NCI-H187 (cell line): ENCODE measurements around the gene MEDAG.

ENCODE experiments used
- DNase-seq, 2 experiments: peaks; one replicate each; lab custom pipeline; 2025; lab: John Stamatoyannopoulos, UW

Gene MEDAG

DNA sequence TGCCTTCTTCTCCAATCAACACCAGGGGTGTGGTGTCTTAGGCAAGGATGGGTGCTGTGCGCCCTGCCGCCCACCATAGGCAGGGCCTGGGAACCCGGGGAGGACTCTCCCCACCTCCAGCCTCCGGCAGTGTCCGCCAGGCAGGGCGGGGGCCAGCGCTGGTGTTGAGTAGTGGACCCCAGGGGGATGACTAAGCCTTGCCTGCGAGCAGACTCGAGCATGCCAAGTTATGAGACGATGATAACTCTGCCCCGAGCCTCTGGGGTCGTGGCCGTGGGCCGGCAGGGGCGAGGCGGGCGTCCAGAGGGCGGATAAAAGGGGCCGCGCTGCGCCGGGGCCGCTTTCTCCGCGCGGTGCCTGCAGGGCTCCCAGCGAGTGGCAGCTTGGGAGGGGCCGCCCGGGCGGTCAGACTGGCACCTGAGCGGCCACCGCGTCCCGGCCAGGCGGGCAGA is at the start of gene MEDAG:
Gene MEDAG (plus strand): TSS at position 340 of the 452 bp plus-strand sequence. CDS start 245 bp downstream, outside the sequence.
- no peak for DNase-seq

DNA sequence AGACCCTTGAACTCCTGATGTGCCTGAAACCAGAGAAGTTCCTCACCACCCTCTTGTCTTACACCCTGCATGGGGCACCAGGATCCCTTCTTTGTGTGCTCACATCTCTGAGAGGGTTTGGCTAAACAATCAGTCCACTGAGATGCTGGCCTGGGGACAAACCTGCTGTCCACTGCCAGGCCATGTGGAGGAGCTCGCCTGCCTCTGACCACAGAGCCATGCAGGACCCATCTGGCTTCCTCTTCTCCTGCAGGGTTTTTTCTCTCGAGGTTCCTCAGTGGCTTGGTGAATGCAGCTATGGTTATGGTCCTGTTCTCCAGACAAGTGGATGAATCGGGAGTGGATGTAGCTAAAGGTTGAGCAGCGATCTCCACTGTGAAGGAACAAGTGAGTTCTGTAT is 49.1 kb upstream of the MEDAG start:
- no peak for DNase-seq

DNA sequence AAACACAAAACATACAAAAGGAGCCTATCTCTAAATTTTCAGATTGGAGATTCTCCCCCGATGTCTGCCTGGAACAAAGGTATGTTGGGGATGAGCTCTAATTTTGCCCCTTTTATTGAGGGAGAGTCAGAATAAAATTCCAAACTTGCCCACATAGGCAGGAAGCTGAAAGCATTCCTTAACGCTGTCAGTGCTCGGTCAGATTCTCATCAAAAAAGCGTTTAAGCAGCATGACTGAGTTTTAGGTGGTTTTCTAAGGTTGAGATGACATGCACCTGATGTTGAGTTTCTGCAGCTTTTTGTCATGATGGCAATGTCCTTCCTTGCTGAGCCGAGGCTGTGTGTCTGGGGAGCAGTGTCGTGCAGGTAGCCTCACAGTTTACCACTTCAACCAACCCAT is 48.4 kb upstream of the MEDAG start:
- DNase-seq = no peak

DNA sequence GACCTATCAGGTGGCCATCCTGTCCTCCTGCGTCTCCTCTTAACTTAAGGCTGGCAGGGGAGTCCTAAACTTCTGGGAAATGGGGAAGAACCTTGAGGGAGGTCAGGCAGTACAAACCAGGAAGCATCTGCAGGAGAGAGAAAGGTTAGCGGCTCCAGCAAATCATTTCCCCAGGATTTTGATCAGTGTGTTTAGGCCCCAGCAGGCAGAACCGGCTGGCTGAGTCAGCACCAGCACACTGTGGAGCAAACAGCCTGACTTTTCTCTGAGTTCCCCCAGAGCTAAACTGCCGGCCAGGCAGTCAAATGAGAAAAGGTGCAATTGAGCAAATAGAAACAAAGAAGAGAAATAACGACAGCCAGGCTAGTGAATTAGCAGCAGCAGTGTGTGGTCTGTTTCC is 46.7 kb upstream of the MEDAG start:
- no peak for DNase-seq

DNA sequence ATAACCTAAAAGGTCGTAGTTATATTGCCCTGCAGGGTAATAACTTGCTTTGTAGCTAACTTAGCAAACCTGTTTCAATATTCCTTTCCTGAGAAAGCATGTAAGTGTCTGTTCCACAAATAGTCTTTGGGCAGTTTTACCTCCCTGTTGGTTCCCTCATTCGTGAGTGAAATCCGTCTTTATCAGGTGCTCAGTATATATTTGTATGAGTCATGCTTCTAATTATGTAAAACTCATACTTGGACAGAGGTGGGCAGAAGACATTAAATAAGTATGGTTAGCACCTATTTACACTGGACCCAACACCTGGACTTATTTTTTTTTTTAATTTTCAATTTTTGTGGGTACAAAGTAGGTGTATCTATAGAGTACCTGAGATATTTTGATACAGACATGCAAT is 44.9 kb upstream of the MEDAG start:
- DNase-seq = no peak

DNA sequence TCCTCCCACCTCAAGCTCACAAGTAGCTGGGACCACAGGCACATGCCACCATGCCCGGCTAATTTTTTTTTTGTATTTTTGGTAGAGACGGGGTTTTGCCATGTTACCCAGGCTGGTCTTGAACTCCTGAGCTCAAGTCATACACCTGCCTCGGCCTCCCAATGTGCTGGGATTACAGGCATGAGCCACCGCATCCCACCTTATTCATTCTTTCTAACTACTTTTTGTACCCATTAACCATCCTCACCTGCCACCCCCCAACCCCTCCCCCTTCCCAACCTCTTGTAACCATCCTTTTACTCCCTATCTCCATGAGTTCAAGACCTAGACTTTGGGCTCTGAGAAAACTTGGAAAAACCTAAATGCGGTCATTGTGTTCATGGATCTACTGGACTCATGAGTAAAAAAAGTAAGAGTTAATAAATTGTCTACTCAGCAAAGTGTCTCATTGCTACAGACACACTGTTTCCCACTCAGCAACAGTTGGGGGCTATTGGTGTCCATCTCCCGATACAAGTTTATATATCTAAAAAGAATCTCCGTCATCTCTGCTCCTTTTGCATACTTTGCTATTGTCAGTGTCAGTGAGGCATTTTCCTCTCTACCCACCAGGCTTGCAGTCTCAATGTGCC is 44.1 kb upstream of the MEDAG start:
- no peak for DNase-seq

DNA sequence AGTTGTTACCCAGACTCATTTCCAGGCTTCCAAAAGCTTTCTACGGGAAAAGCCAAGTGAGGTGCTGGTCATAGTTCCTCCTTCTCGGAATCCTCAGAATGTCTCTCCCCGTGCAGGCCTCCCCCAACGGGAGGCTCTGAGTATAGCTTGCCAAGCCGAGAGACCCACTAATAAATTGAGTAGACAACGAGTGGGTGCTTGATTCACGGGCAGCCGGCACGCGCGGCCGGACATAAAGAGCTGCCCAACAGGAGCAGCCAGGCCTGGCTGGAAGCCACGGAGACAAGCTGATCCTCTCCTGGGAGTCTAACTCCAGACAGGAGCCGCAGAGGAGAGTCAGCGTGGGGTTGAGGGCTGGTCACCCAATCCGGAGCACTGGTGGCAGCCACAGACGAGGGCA is 43.4 kb upstream of the MEDAG start:
- no peak for DNase-seq

DNA sequence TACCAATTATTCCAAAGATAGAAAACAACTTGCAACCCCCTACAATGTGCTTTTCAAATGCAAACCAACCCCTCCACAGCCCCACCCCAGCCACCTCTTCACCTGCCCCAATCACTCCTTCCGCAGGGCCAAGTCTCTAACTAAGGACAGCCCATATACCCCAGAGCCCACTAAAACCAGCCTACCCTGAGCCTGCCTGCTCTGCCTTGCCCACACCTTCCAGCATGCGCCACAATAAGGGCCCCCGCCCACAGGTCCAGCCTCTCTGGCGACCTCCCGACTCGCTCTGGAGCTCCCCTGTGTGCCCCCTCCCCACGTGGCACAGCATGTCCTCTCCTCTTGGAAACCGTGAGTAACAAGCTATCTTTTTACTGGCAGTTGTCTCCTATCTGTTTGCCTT is 42.8 kb upstream of the MEDAG start:
- no peak for DNase-seq

DNA sequence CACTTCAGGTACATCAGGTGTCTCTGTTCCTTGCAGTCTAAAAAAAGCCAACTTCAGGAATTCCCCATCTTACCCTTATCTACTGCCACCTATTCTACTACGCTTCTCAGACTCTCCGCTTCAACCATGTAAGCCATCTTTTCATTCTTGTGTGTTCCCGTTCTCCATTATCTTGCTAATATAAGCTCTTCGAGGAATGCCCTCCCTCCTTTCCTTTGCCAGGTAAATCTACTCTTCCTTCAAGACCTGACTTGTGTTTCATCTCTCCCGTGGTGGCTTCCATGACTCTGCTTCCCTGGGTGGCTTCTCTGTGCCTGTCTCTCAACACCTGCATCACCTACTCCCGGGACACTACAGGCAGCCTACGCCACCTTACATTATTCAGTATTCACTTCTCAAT is 42.3 kb upstream of the MEDAG start:
- no peak for DNase-seq

DNA sequence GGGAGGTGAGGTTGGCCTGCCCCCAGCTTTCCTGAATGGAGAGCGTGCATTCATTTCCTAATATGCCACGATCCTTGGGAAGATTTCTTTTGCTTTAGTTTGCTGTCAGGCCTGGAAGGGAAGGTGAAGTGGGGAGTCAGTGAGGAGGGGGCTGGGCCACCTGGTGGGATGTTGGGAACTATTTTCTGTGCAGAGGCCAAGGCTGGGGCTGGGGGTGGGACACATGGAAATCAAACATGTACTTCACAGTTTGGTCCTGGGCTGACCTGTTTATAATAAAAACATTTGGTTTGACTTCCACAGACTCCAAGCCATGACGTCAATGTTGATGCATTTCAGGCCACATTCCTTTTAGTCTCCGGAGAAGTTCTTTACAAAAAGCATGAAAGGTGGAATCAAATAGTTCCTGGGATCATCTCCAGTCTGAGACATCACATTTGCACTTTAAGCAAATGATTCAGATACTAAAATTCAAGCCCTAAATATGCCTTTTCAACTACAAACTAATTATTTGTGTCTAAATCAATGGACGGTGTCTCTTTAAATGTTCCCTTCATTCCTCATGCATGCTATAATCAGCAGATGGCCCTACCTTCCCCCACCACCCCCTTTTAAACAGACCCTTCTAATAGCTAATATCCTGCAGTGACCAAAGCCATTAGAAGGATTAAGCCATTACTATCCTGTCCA is 41.5 kb upstream of the MEDAG start:
- no peak for DNase-seq

DNA sequence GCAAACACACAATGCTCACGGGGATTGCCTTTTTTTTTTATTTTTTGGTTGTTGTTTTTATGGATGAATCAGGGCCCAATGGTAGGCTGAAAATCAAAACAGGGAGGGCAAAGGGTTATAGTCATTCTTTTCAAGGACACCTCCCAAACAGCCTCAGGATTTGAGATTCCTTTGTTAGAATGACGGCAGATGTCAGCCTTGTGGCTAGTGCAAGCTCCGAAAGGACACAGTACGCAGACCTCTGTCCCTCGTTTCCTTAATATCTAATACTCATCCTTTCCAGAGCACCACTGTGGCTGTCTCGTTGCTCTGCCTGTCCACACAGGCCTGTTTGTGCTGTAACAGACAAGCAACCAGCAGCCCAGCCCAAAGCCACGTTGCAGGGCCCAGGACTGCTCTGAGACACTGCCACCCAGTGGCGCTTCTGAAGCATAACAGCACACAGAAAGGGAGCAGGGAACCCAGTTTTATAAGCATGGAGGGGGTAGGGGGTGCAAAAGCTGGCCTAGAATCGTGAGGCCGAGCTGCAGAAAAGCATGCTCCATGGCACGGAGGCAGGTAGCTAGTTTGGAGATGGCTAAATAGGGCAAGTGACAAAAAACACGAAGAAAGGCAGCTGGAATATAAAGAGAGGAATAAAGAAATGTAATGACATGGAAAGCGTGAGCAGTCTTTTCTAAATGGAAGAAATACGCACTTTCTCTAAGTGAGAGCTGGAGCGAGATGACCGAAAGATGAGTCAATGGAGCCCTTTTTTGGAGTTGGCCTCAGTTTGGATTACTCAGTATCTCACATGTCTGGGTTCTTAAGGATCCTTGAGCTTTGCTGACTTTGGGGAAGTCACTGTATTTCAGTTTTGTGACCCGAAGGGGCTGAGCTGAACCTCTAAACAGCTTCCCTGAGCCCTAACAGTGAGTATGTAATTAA is 40.7 kb upstream of the MEDAG start:
- DNase-seq = peak; percentile 23 to 54

DNA sequence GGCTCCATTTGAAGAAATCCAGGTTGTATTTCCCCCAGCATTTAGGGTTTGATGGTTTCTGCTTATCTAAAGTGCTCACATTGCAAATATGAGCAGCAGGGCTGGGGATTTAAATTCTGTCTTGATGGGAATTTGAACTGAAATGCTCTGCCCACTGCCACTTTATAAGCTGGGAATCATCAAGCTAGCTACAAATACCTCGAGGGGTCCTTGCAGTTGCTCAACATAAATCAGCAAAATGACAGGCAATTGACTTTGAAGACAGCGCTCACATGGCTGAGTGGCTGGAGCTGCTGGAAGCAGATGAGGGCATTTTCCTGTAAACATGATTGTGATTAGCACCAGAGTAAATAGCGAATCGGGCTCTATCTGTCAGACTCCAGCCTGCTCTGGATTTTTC is 39.4 kb upstream of the MEDAG start:
- DNase-seq = no peak

DNA sequence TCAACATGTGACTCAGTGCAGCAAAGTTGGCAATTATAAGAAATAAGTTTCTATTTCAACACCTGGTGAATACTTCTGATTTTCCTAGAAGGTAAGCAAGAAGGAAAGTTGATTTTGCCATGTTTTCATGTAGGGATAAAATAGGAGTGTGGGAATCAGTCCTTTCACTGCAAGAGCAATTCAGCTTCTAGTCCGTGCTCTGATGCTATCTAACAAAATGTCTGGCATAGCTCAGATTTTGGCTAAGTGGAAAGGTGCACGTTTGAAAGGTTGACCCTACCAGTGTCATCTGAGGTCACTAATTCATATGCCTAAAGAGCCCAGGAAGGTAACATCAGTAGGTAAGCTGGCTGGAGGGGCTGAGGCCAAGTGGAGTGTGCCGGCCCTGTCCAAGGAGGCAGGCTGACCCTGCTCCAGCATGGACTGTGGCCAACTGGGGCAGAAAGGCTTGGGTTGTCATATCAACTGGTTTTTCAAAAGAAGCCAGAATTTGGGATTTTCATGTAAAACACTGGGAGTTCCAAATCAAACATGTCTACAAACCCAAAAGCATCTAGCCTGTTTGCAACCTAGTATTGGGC is 38.9 kb upstream of the MEDAG start:
- no peak for DNase-seq

DNA sequence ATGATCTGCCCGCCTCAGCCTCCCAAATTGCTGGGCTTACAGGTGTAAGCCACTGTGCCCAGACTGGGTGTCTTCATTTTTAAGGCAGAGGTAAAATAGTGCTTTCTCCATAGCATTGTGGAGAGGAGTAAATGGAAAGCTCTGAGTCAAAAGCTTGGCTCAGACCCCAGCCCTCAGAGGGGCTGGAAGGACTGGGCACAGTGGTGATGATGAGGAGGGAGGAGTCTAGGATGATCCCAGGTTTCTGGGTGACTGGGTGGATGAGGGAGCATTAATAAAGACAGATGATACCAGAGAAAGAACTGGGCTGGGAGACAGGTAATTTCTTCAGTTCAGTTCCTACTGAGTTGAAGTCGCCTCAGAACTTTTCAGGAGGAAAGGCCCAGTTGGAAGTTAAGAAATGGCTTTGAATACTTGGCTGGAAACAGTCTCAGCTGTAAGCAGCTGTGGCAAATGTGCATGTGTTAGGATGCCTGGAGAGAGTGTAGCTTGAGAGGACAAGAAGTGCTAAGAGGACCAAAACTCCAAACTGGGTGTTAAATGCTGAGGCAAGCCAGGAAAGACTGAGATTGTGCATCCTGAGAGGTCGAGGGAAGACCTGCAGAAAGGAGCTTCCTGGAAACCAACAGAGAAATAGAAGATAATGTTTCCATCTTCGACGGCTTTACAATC is 37.1 kb upstream of the MEDAG start:
- DNase-seq = no peak

DNA sequence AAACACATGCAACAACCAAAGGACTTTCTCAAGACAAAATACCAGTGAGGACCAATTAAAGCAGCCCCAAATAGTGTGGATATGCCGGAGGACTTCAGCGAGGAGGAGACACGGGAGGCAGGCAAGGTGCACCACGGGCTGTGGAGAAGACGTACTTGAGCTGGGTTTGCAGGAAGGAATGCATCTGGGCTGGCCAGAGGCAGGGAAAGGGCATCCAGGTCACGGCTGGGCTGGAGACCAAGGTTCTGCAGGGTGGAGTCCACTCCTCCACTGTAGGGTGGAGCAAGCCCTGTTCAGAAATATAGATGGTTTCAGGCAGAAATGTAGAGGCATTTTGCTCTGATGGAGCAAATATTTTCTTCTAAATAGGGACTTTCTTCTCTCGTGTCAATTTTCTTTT is 36.6 kb upstream of the MEDAG start:
- no peak for DNase-seq

DNA sequence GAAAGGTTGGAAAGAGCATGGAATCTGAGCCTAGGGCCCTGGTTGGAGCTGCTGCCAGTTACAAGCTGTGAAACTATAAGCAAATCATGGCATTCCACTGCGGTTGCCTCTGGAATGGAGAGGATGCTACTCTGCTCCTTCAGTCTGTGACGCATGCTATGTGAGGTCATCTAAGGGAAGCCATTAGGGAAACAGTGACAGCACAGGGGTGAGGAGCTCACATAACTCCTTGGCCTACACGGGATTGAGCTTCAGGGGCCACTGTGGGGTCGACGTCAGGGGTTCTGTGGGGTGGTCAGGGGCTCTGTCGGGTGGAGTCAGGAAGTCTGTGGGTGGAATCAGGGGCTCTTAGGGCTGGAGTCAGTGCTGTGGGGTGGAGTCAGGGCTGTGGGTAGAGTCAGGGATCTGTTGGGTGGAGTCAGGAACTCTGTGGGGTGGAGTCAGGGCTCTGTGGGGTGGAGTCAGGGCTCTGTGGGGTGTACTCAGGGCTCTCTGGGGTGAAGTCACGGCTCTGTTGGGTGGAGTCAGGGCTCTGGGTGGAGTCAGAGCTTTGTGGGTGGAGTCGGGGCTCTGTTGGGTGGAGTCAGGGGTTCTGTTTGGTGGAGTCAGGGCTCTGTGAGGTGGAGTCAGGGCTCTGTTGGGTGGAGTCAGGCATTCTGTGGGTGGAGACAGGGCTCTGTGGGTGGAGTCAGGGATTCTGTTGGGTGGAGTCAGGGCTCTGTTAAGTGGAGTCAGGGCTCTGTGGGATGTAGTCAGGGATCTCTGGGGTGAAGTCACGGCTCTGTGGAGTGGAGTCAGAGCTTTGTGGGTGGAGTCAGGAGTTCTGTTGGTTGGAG is 35.8 kb upstream of the MEDAG start:
- no peak for DNase-seq

DNA sequence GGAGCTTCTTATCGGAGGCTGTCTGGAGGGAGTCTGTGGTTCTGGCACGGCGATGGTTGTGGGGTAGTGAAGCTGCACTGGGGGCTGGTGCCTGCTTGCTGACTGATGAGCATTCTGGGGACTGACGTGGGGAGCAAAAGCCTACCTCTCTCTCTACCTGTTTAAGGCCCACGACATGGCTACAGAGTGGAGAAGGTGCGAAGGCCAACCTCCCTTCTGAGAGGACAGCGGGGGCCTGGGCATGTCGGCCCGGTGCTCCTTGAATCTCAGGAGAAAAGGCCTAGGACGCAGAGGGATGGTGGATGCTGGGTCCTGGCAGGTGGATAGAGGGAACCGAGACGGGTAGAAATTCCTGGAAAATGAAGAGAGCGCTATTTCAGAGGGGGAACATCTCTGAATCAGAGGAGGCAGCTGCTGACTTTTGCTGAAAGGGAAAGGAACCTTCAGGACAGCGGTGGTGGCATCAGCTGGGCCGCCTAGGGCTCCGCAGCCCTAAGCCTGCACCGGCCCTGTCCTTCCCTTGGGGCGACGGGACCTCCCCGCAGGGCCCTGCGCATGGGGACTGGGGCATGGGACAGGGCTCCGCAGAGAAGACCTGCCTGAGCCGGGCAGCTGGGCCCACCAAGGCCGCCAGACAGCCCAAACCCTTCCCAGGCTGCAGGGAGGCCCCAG is 35.0 kb upstream of the MEDAG start:
- no peak for DNase-seq

DNA sequence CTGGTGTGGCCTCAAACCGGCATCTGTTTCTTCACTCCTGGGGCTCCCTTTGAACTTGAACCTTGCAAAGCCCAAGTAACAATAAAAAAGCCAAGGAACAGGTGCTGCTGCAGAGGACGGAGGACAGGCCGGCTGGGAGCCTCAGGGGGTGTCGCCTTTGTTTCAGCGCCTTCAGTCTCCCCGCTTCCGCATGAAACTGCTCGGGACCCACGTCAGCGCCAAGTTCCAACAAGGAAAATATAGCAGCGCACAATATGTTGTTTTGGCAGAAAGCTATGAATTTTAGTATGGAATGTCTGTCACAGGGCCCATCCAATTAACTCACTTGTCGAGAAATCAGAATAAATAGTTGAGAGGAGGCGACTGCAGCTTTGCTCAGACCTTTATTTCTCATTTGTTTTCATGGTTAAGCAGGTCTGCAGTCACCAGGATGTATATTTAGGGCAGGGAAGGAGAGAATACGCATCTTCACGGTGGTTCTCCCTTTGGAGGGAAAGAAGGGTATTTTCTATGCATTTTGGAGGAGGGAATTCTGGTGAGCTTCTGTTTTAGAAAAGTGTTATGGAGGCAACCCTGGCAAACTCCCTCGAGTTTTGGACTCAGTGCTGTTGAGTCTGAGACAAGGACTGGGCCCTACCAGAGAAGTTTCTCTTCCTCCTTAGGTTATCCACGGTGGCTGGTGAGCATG is 34.3 kb upstream of the MEDAG start:
- no peak for DNase-seq

DNA sequence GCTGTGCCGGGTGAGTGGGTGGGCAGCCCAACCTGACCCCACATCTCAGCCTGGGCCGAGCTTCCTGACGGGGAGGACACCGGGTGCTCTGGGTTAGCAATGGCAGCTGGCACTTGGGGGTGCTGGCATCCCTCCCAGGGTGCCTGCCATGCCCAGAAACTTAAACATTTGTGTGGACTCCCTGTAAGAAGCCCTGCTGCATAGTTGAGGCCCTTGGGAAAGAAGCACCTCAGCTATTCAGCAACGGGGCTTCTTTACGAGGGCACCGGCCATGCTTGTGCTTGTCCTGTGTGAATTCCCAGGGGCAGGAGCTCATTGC is 33.8 kb upstream of the MEDAG start:
- DNase-seq = no peak
